AG04449 (cell line): ENCODE results near the gene GRIN2A.

Experiments
- CTCF ChIA-PET: fragments of 350-600 bp; formaldehyde crosslinking; extraction: SDS; loops from one replicate; lab custom pipeline; 2021; ENCODE audit warnings: antibody characterized with exemption; lab: Yijun Ruan, JAX
- POLR2A ChIA-PET: fragments of 400-600, 350-600 bp; formaldehyde crosslinking; extraction: SDS; loops from one replicate; lab custom pipeline; 2020; ENCODE audit warnings: antibody characterized with exemption, inconsistent platforms; lab: Yijun Ruan, JAX
- DNase-seq: peaks from one replicate; pipeline ENCODE4 v3.0.0-alpha.2; 2010; ENCODE audit warnings: low read depth, low spot score
- H3K4me3 ChIP-seq: 2 replicates; pipeline ENCODE4 v1.5.1; 2011; ENCODE audit warnings: low read depth, mild to moderate bottlenecking, control low read depth, low read length
- CTCF ChIP-seq: IDR thresholded peaks from one replicate; pipeline ENCODE4 v1.5.1; 2011; ENCODE audit warnings: mild to moderate bottlenecking, moderate library complexity, low read length, control low read depth, inconsistent platforms; ENCODE audit not compliant: insufficient read depth; ENCODE audit errors: missing control alignments

Gene GRIN2A

DNA sequence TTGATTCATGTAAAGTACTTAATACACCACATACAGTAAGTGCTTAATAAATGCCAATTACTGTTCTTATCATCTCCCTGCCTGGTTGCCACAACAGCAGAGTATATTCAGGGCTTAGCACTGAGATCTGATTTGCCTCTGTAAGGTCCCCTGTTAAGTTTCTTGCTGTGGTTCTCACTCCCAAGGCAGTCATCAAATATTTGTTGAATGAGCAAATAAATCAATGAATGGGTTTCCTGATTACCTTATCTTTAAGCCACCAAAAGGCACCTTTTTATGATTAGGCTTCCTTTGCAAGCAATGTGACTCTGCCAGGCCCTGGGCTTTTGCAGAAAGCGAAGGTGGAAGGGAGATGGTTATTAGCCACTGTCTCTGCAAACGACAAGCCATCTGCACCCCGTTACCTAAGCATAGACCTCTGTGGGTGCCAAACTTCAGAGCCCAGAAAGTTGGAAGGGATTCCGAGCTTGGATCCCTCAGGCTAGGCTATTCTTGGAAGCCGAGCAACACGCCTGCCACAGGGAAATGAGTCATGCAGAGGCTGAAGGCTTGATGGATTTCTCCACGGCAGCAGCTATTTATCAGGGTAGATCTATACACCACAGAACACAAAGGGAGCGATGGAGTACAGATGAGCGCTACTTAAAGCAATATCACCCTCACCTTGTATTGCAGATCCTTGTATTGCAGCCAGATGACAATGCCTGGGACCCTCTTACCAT is 102.0 kb downstream of the GRIN2A start:
- CTCF ChIA-PET, result interaction anchor here (0.6 to 1.4 kb wide), 2 partner anchors 10 to 13 kb away, joined by 3 read pairs; no protein-coding TSS in a partner anchor
- H3K4me3 ChIP-seq, result peak overlapping the region; percentile 12; the same call in 1 of the 2 replicates
- POLR2A ChIA-PET, result no interaction called here
- no peak for DNase-seq
- no peak for TF ChIP-seq CTCF

DNA sequence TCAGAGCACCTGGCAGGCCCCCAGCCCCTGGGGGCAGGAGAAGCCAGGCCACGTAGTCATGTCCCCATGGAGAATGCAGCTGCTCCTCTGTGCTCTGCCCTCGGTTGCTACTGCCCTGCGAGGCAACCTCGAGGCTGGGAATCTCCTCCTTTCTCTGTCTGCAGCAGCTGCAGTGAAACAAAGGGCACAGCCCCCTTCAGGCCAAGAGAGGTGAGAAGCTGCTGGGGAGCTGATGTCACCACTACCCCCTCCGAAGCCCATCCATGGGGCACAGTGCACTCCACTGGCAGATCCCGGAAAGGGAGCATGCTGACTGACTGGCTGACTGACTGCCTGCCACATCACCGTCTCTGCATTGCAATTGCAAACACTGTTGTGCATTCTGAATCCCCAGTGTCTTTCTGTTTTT is 103.7 kb downstream of the GRIN2A start:
- POLR2A ChIA-PET, result no interaction called here
- no peak for TF ChIP-seq CTCF
- no peak overlapping the region for H3K4me3 ChIP-seq
- DNase-seq, result no peak
- CTCF ChIA-PET, result no interaction called here

- POLR2A ChIA-PET, result no interaction called here
- CTCF ChIA-PET, result no interaction called here
- DNase-seq, result no peak
- H3K4me3 ChIP-seq, result no peak overlapping the region
- no peak for TF ChIP-seq CTCF
Measured at GRCh38 chr16:10077861-10078260, 104.4 kb downstream of the GRIN2A start.

DNA sequence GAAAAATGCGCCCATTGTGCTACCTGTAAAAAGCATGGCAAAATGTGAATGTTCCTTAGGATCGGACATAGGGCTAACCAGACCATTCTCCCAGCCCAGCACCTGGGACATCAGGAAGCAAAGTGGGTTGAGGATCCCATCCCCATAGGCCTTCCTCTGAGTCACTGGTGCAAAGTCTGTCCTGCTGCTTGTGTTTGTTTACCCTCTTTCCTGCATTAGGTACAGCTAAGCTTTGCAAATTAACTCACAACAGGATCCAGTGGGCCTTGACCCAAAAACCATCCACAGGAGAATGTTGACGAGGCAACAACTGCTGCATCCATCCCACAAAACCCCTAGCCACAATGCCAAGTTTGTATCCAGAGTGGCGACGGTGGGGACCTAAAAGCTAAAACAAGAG is 106.2 kb downstream of the GRIN2A start:
- ChIA-PET POLR2A (no interaction called here), CTCF (no interaction called here)
- no peak overlapping the region for H3K4me3 ChIP-seq
- no peak for DNase-seq
- TF ChIP-seq CTCF, result no peak

- no peak for DNase-seq
- H3K4me3 ChIP-seq, result no peak overlapping the region
- CTCF ChIA-PET, result no interaction called here
- no peak for TF ChIP-seq CTCF
- POLR2A ChIA-PET, result no interaction called here
Measured at GRCh38 chr16:10070591-10070990, 111.6 kb downstream of the GRIN2A start.

DNA sequence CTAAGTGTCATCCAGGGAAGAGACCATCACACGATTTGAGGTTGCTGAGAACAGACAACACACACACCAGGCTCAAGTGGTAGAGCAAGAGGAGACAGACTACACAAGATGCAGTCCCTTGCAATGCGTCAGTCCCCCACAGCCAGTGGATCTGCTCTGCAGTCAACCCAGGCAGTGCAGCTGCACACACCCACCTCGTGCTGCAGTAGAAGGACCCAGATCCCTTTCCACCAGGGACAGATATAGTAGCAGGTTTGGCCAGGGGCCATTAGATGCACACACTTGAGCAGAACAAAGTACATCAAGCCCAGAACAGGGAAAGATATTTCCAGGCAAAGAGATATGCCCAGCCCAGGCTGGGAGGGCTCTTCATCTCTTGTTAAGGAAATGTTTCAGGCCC is 112.9 kb downstream of the GRIN2A start:
- ChIA-PET CTCF (no interaction called here), POLR2A (no interaction called here)
- DNase-seq, result no peak
- no peak overlapping the region for H3K4me3 ChIP-seq
- no peak for TF ChIP-seq CTCF
